Kidney (tissue), 14 donors: Measurements from ENCODE around the gene CDC23. TPM values are rescaled to one million over a fixed set of nuclear protein-coding genes. Genes with fewer than 3 reads are reported as not detected.

Experiments
- DNase-seq, 5 donors: peaks; one replicate each; pipeline ENCODE4 v3.0.0-alpha.2; 2013 to 2020
- FAIRE-seq: peaks from 2 replicates; lab custom pipeline; 2012; peaks lifted over from hg19 to GRCh38; lab: Jason Lieb, UNC
- H3K27ac ChIP-seq, 2 donors: one replicate each; pipeline ENCODE4 v1.7.0; 2013; ENCODE audit warnings: low read depth in 2 of 2, low read length in 2 of 2, inconsistent platforms in 1 of 2
- H3K27me3 ChIP-seq: one replicate; pipeline ENCODE4 v1.7.1; 2013; ENCODE audit warnings: low read length, inconsistent platforms; ENCODE audit not compliant: control insufficient read depth, insufficient read depth
- H3K36me3 ChIP-seq, 3 donors: one replicate each; pipeline versions ENCODE4 v1.7.0 to v1.7.1; 2013; ENCODE audit warnings: low read length in 3 of 3, control low read depth in 1 of 3, inconsistent platforms in 1 of 3; ENCODE audit not compliant: insufficient read depth in 3 of 3, control insufficient read depth in 2 of 3
- H3K4me1 ChIP-seq, 3 donors: one replicate each; pipeline versions ENCODE4 v1.7.0 to v1.7.1; 2013; ENCODE audit warnings: low read length in 3 of 3, inconsistent platforms in 1 of 3, low read depth in 1 of 3; ENCODE audit not compliant: control insufficient read depth in 2 of 3, insufficient read depth in 2 of 3
- H3K4me3 ChIP-seq, 3 donors: one replicate each; pipeline versions ENCODE4 v1.7.0 to v1.8.1; 2013; ENCODE audit warnings: low read length in 3 of 3, control low read depth in 1 of 3, inconsistent platforms in 1 of 3
- H3K9ac ChIP-seq, 3 donors: one replicate each; pipeline versions ENCODE4 v1.7.0 to v1.7.1; 2013; ENCODE audit warnings: low read length in 3 of 3, control low read depth in 1 of 3, inconsistent platforms in 1 of 3
- H3K9me3 ChIP-seq, 3 donors: one replicate each; pipeline versions ENCODE4 v1.7.0 to v1.7.1; 2013; ENCODE audit warnings: low read length in 3 of 3, control low read depth in 1 of 3, inconsistent platforms in 1 of 3; ENCODE audit not compliant: control insufficient read depth in 2 of 3, insufficient read depth in 1 of 3
- CTCF ChIP-seq: IDR thresholded peaks from 3 replicates; pipeline ENCODE4 v1.5.1; 2012; ENCODE audit warnings: mild to moderate bottlenecking, moderate library complexity, borderline replicate concordance; ENCODE audit not compliant: insufficient read depth; ENCODE audit errors: extremely low read depth
- intact Hi-C: fragments of 100-400 bp; cut with DNase I; formaldehyde crosslinking; loops from one replicate; pipeline ENCODE4 v1.11.1; 2022
- polyA plus RNA-seq: library from polyadenylated mRNA; stranded (reverse); fragments of 350-450 nt; fragmentation: Illumina TruSeq; extraction: RNeasy Lipid Tissue Mini Kit (QIAGEN cat#74804); gene quantifications from one replicate; pipeline ENCODE4 v1.2.3, GENCODE V29; 2014; ENCODE audit warnings: low read depth, low replicate concordance; ENCODE audit not compliant: insufficient read depth
- total RNA-seq: library from RNA; stranded (reverse); fragmentation: NEBNext Ultra II Directional; extraction: Animal tissue kit (Norgen Biotek cat#: 25700); gene quantifications from one replicate; pipeline ENCODE4 v1.2.1, GENCODE V29; 2021
- donor health status: control.
- donor health status: control.
- donor health status: control.
- donor health status: control.
- donor health status: control.
- donor health status: DM: yes; HTN: yes; CAD: no.
- donor health status: Normal renal cell carcinoma (clear cell type).

Gene CDC23
- total and polyA plus RNA-seq, 2 donors from 2014 or later = 17.6 to 28.3 TPM

GRCh38 chr5:138234651-138235050, 21.5 kb upstream of the CDC23 start:
- no peak overlapping the region for H3K9ac ChIP-seq
- no peak overlapping the region for H3K4me3 ChIP-seq
- H3K36me3 ChIP-seq = no peaks in the 10 kb centered on the region
- no peak for DNase-seq
- intact Hi-C loops = no loop called here
- no peak for TF ChIP-seq CTCF
- H3K9me3 ChIP-seq = no peaks in the 10 kb centered on the region
- FAIRE-seq = no peak
- no peaks in the 10 kb centered on the region for H3K4me1 ChIP-seq
- H3K27ac ChIP-seq = no peak overlapping the region
- no peaks in the 10 kb centered on the region for H3K27me3 ChIP-seq

- no peaks in the 10 kb centered on the region for H3K36me3 ChIP-seq
- intact Hi-C loops = no loop called here
- FAIRE-seq = no peak
- TF ChIP-seq CTCF = no peak
- no peak overlapping the region for H3K4me3 ChIP-seq
- no peak for DNase-seq
- no peak overlapping the region for H3K9ac ChIP-seq
- no peaks in the 10 kb centered on the region for H3K27me3 ChIP-seq
- H3K9me3 ChIP-seq = no peaks in the 10 kb centered on the region
- H3K4me1 ChIP-seq = no peaks in the 10 kb centered on the region
- H3K27ac ChIP-seq = no peak overlapping the region
Observed at GRCh38 chr5:138233280-138233679, 20.2 kb upstream of the CDC23 start.

GRCh38 chr5:138230981-138231589, 18.0 kb upstream of the CDC23 start:
- Histone ChIP-seq H3K4me1 (no peaks in the 10 kb centered on the region), H3K9ac (no peak overlapping the region), H3K36me3 (no peaks in the 10 kb centered on the region), H3K27me3 (no peaks in the 10 kb centered on the region), H3K9me3 (no peaks in the 10 kb centered on the region), H3K4me3 (no peak overlapping the region), H3K27ac (no peak overlapping the region)
- intact Hi-C loops = no loop called here
- FAIRE-seq (no peak), DNase-seq (peak in 1 of 5 donors; percentile 12)
- TF ChIP-seq CTCF = no peak

GRCh38 chr5:138230261-138230660, 17.1 kb upstream of the CDC23 start:
- intact Hi-C loops = no loop called here
- no peak overlapping the region for H3K27ac ChIP-seq
- H3K4me1 ChIP-seq = no peaks in the 10 kb centered on the region
- TF ChIP-seq CTCF = no peak
- no peaks in the 10 kb centered on the region for H3K9me3 ChIP-seq
- no peaks in the 10 kb centered on the region for H3K27me3 ChIP-seq
- no peaks in the 10 kb centered on the region for H3K36me3 ChIP-seq
- H3K4me3 ChIP-seq = no peak overlapping the region
- DNase-seq = peak in 1 of 5 donors; percentile 81
- no peak overlapping the region for H3K9ac ChIP-seq
- FAIRE-seq = no peak
